Posterior vena cava (tissue), 2 donors: Measurements from ENCODE around the gene PRR14. TPM values are rescaled to one million over a fixed set of nuclear protein-coding genes. Genes with fewer than 3 reads are reported as not detected.

ENCODE experiments used
- DNase-seq: peaks from one replicate; pipeline ENCODE4 v3.0.0-alpha.2; 2020; ENCODE audit warnings: low spot score
- intact Hi-C, 2 donors: fragments of 100-400 bp; cut with DNase I; formaldehyde crosslinking; loops; one replicate each; pipeline versions ENCODE4 v1.14.1 to v1.14.2; 2022 to 2023
- long read RNA-seq, 2 donors: library from polyadenylated mRNA; unstranded; transcript quantifications; one replicate each; pipeline ENCODE4 v2.0.0, GENCODE V29; 2020 to 2021
- total RNA-seq, 2 donors: library from RNA; stranded (reverse); fragmentation: NEBNext Ultra II Directional; extraction: Animal tissue kit (Norgen Biotek cat#: 25700); gene quantifications; one replicate each; pipeline ENCODE4 v1.2.1, GENCODE V29; 2021
- donor health status: DM: yes; HTN: yes; CAD: no.
- donor health status: DM: yes; HTN: yes; CAD: no.

Gene PRR14
- total RNA-seq, result 10 to 100 TPM; 34.5 to 38.5 TPM
- long read RNA-seq, donor 1, partial matches to known transcripts, result 1 of 4 reads
- long read RNA-seq, donor 1, other reads (novel, unspliced or antisense), result 0 of 4 reads
- long read RNA-seq, donor 2, partial matches to known transcripts, result 4 of 4 reads
- long read RNA-seq, donor 2, other reads (novel, unspliced or antisense), result 0 of 4 reads

DNA sequence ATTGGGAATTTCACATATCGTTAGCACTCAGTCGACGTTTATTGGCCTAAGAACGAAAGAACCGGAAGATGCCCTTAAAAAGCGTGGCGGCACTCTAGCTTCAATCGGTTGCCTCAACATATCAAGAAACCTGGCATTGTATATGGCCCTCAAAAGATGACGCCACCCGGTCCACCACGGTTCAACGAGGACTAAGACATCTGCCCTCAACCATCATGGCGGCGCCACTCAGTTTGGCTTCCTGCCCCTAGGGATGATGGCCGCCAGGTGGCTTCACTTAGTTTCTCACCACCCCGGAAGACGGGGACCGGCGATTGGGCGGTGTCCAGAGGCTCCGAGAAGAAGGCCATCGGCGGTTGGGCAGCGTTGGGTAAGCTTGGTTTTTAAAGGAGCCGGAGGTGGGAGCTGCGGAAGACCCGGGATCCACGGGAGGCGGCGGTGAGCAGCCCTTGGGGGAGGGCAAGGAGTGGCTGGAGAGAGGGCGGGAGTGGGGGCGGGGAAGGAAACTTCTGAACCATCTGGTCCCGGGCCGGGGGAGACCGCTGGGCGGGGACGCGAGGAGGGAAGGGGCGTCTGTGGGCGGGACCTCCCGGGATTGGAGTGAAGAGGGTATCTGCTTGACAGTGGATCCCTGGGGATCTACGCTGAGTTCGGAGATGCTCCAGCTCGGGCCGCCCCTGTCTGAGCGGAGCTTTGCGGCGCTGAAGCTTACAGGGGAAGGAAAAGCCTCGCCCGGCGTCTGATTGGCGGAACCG is at the start of gene PRR14:
PRR14 (plus strand) TSS at position 592 of the 755 bp plus-strand sequence. CDS start 686 bp downstream, outside the sequence.
- peak; percentile 100 for DNase-seq
- intact Hi-C loops, result no loop called here

DNA sequence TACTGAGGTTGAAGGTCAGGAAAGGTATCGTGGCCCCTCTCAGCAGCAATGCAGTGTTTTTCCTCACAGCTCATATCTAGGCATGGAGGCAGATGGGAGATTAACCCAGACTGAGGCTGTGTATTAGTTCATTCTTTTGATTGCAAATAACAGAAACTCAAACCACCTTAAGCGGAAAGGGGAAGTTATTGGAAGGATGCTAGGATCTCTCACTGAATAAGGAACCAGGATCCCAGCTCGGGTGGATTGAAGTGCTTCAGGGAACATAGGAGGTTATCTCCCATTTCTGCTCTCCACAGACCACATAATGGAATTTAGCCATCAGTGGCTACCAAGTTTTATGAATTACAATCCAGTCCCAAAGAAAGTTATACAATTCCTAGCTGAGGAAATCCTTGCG is 48.8 kb upstream of the PRR14 start:
- no peak for DNase-seq
- intact Hi-C loops, result no loop called here

DNA sequence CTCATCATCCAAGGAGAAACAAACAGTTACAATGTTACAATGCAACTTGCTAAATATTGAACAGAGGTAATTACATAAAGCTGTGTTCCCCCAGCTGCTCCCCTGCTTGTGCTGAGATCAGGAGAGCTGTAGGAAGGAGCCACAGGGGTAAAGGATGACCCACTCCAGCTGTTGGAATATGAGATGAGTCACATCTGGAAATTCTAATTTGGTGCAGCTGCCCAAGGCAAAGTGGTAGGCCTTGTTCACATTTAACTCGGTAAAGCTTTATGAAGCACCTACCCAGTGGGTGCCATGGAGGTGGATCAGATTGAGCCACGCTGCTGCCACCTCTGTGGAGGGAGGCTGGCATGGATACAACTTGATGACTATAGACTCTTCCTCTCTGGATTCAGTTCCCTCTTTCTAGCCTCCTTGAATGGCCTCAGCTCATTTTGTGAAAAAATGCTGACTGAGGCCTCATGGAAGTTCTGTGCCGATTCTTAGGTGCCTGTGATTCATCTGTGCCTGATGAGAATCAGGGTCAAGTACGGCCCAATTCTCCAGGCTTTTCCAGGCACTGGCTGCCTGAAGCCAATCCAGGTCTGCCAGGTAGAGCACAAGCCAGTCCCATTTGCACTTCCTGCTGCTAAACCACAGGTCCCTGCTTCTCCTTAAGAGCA is 48.0 kb upstream of the PRR14 start:
- intact Hi-C loops, result no loop called here
- DNase-seq, result no peak

DNA sequence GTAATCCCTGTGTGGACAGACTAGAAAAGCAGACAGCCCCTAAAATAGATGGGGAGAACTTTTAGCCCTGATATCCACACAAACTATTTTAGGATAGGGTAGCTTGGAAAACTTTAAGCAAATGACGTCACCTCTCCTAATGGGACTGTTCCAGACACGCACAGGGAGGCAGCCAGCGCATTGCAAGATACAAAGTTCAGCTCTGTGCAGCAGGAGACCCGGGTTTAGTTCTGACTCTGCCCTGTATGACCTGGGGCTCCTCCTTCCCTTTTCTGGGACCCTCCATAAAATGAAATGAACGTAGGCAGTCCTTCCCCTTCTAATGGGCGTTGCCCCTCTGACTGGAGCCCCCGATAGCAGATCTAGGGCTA is 46.8 kb upstream of the PRR14 start:
- DNase-seq, result no peak
- intact Hi-C loops, result no loop called here

DNA sequence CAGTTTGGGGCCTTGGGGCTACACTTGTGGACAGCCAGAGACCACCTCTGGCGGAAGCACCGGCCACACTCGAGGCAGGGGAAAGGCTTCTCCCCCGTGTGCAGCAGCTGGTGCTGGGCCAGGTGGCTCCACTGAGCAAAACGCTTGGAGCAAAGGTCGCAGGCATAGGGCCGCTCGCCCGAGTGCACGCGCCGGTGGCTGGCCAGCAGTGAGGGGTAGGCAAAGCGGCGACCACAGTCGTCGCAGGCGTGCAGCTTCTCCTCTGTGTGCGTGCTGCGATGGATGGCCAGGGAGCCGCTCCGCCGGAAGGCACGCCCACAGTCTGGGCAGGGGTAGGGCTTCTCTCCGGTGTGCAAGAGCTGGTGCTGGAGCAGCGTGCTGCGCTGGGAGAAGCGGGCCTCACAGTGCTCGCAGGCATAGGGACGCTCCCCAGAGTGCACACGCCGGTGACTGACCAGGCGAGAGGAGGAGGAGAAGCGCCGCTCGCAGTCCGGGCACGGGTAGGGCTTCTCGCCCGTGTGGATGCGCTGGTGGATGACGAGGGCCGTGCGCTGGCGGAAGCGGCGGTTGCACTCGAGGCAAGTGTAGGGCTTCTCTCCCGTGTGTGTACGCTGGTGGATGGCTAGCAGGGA is 46.3 kb upstream of the PRR14 start:
- DNase-seq, result no peak
- intact Hi-C loops, result no loop called here

GRCh38 chr16:30605158-30605557 is 45.6 kb upstream of the PRR14 start:
- DNase-seq, result no peak
- intact Hi-C loops, result no loop called here

DNA sequence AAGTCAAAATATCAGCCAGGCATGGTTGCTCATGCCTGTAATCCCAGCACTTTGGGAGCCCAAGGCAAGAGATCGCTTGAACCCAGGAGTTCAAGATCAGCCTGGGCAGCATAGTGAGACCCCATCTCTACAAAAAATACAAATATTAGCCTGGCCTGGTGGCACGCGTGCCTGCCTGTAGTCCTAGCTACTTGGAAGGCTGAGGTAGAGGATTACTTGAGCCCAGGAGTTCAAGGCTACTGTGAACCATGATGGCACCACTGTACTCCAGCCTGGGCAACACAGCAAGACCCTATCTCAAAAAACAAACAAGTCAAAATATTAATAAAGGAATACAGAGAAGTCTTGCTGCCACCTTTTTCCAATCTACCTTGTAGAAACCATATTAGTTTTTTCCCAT is 44.8 kb upstream of the PRR14 start:
- intact Hi-C loops, result no loop called here

DNA sequence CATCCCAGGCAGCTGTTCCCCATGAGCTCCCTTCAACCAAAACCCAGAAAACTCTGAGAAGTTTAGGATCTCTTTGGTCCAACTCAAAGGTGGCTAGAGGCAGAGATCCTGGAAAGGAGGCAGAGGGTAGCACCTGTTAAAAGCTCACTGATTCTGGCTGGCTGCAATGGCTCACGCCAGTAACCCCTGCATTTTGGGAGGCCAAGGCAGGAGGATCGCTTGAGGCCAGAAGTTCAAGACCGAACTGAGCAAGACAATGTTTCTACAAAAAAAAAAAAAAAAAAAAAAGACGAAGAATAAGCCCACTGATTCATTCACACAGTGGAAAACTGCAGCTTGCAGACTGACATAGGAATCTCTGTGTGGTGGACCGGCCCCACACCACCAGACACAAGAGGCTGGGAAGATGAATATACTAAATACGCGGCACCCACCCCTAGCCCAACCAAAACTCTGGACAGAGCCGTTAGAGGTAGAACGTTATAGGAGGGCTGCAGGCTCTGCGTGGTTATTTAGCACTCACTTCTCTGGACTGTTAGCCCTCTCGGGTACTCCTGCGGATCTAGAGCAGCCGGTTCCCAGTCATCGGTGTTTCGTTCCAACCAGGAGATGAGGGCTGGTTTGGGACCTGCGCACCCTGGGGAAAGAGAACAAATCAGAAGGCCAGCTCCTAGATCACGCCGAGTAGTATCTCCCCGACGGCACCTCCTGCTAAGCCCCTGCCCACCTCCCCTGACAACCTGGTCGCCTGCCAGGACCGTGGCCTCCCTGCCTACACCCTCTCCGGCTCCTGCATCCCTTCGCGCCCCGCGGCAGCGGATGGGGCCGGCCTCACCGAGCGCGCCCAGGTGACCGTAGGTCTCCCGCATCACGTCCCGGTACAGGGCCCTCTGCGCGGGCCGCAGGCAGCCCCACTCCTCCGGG is 41.5 kb upstream of the PRR14 start:
- peak; percentile 90 for DNase-seq
- intact Hi-C loops, result no loop called here

More for the DNA sequence above, 44.8 kb upstream of the PRR14 start:
- DNase-seq, result no peak

DNA sequence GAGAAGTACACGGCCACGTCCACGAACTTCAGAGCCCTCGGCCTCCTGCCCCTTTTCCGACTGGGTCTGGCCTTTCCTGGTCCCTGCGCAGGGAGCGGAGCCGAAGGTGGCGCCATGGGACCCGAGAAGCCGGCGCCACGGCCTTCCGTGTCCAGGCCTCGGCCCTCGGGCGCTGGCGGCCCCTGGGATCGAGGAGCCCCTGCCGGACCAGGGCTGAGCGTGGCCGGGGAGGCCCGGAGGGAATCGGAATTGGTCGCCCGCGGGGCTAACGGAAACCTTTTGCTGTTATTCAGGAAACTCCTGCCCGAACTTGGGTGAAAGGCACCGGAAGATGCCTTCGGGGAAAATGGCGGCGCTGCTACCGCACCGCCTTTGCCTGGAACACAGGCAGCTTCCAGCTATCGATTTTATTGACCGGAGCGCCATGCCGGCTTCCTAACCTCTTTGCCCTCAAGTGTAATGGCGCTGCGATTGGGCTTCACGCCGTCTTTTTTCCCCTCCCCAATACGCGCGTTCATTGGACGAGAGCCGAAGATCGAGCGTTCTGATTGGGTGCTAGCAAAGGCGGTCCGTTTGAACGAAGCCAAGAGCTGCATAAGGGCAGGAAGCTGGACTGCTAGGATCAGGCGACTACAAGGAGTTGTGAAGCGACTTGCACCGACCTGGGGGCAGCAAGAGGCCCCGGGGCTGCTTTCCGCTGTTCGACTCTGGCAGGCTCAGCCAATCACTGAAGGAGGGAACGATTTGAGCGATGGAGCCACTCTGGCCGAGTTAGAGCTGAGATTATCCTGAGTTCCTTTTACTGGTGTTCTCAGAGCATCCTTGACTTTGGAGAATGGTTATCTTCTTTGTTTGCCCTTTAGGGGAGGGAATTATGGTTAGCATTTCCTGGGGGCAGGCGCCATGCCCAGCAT is 40.6 kb upstream of the PRR14 start, which contains the start of gene ZNF689:
ZNF689 (minus strand) TSS at position 464 of the 914 bp plus-strand sequence; CDS start at position 116, 348 bp downstream.
- intact Hi-C loops, result no loop called here
- peak; percentile 97 for DNase-seq

GRCh38 chr16:30615358-30616091 is 35.2 kb upstream of the PRR14 start:
- DNase-seq, result peak; percentile 79

GRCh38 chr16:30619202-30619601 is 31.6 kb upstream of the PRR14 start:
- intact Hi-C loops, result no loop called here
- no peak for DNase-seq

More at GRCh38 chr16:30615358-30616091, 35.2 kb upstream of the PRR14 start:
- intact Hi-C loops, result no loop called here

- no peak for DNase-seq
- intact Hi-C loops, result no loop called here
Observed at GRCh38 chr16:30619638-30620037, 31.1 kb upstream of the PRR14 start.

DNA sequence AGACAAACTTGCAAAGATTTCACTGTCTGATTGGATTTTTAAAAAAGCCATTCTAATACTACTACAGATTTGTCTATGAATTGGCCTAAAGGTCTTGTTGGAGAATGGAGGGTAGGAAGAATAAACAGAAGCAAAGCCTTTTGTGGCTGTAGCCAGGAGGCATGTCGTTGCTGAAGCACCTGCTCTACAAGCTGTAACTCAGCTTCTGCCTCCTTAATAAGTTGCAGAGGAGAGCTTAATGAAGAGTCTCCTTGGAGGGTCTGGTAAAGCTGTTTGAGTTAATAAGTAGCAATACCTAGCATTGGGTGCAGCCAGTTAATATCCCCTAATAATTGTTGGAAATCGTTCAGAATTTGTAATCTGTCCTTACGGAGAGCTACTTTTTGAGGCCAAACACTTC is 30.6 kb upstream of the PRR14 start:
- no peak for DNase-seq
- intact Hi-C loops, result no loop called here

DNA sequence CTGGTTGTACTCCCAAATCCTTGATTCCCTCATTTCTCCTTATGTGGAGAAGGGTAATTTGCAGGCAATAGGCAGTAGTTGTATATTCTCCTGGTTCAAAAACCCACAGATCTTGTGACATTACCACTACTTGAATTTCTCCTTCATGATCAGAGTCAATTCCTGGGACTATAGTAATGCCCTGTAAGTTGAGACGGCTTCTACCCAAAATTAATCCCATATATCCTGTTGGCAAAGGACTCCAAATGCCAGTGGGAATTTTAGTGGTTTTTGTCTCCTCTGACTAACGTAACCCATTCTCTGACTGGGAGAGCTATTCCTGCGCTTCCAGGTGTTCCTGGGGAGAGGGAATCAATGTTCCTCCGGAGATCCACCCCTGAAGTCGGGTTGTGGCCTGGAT is 29.0 kb upstream of the PRR14 start:
- no peak for DNase-seq
- intact Hi-C loops, result no loop called here

DNA sequence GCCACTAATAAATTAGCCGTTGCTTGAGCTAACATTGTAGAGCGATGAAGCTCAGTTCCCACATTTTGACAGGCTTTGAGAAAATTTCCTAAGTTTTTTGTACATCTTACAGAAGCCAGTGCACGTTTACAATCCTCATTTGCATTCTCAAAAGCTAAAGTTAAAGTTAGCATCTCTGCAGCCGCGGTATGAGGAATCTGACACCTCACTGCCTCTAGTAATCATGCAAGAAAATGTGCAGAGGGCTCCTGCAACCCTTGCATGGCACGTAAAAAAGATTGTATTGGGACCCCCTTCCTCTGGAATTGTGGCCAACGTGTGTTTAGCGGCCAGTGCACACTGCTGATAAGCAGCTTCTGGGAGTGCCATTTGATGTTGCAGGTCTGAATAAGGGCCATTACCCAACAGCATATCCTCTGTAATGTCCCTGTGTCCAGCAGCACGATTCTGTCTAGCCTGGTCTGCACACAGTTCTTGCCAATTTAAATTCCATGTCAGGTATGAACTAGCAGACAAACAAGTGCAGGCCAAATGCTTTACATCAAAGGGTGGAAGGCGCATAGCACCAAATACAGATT is 28.2 kb upstream of the PRR14 start:
- no peak for DNase-seq
- intact Hi-C loops, result no loop called here

- DNase-seq, result no peak
- intact Hi-C loops, result no loop called here
Observed at GRCh38 chr16:30623536-30624283, 27.1 kb upstream of the PRR14 start.
